NAMALWA (cell line): ENCODE measurements around the gene TATDN2.
"Not testable (repeated sequence)": the region's sequence is repeated elsewhere in the genome, so short reads cannot be mapped to it uniquely, and the experiment has no call there.

Experiments used
- DNase-seq: peaks from one replicate; pipeline ENCODE4 v3.0.0-alpha.2; 2015; ENCODE audit warnings: low spot score

Gene TATDN2

GRCh38 chr3:10268116-10268515, 19.9 kb downstream of the TATDN2 start:
- no peak for DNase-seq

GRCh38 chr3:10268930-10269329, 20.7 kb downstream of the TATDN2 start:
- DNase-seq, result no peak

- DNase-seq, result no peak
Observed at GRCh38 chr3:10269443-10269842, 21.2 kb downstream of the TATDN2 start.

- DNase-seq, result not testable (repeated sequence)
Observed at GRCh38 chr3:10272476-10272875, 24.2 kb downstream of the TATDN2 start.

- DNase-seq, result no peak
Observed at GRCh38 chr3:10272977-10273376, 24.7 kb downstream of the TATDN2 start.

- DNase-seq, result no peak
Observed at GRCh38 chr3:10273702-10274305, 25.5 kb downstream of the TATDN2 start.

- DNase-seq, result no peak
Observed at GRCh38 chr3:10274601-10275000, 26.3 kb downstream of the TATDN2 start.

- DNase-seq, result no peak
Observed at GRCh38 chr3:10277115-10277625, 28.9 kb downstream of the TATDN2 start.

GRCh38 chr3:10278501-10278900, 30.2 kb downstream of the TATDN2 start:
- no peak for DNase-seq

GRCh38 chr3:10279384-10280176, 31.3 kb downstream of the TATDN2 start:
- DNase-seq, result no peak

GRCh38 chr3:10280177-10280529, 31.9 kb downstream of the TATDN2 start:
- no peak for DNase-seq

- no peak for DNase-seq
Observed at GRCh38 chr3:10280571-10280970, 32.3 kb downstream of the TATDN2 start.

- DNase-seq, result no peak
Observed at GRCh38 chr3:10281951-10282350, 33.7 kb downstream of the TATDN2 start.

- no peak for DNase-seq
Observed at GRCh38 chr3:10283638-10284037, 35.4 kb downstream of the TATDN2 start.

- DNase-seq, result no peak
Observed at GRCh38 chr3:10284496-10284895, 36.2 kb downstream of the TATDN2 start.

GRCh38 chr3:10285272-10286132, 37.2 kb downstream of the TATDN2 start:
- DNase-seq, result no peak

- no peak for DNase-seq
Observed at GRCh38 chr3:10286133-10286524, 37.9 kb downstream of the TATDN2 start.

- no peak for DNase-seq
Observed at GRCh38 chr3:10286596-10287295, 38.5 kb downstream of the TATDN2 start.

- DNase-seq, result no peak
Observed at GRCh38 chr3:10287936-10288574, 39.8 kb downstream of the TATDN2 start.

GRCh38 chr3:10288575-10288960, 40.3 kb downstream of the TATDN2 start:
- no peak for DNase-seq

- DNase-seq, result no peak
Observed at GRCh38 chr3:10289077-10289476, 40.8 kb downstream of the TATDN2 start.
